ENCODE measurements around the gene ZNF8.
"Not testable (repeated sequence)": the region's sequence is repeated elsewhere in the genome, so short reads cannot be mapped to it uniquely, and the experiment has no call there.

ZNF8 gene

GRCh38 chr19:58300620-58301019, 21.9 kb downstream of the ZNF8 start:
- DNase-seq, result no peak

DNA sequence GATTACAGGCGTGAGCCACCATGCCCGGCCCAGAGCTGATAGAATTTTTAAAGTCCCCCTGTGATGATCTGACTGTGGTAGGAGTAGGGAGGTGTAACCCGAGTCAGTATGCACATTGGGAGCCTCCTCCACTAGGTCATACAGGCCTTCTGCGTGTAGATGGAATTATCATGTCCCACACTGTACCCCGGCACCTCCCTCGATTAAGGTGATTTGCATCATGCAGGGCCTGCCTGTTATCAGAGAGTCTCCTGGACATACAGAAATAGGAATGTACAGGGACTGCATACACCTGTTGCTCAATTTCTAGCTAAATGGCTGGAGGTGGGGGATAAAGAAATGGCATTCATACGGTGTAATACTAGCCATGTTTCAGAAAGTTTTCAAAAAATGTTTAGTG, 25.5 kb downstream of the ZNF8 start:
- no peak for DNase-seq

GRCh38 chr19:58304748-58305064, 26.0 kb downstream of the ZNF8 start:
- no peak for DNase-seq

- peak; percentile 91 for DNase-seq
These were observed 26.5 kb downstream of the ZNF8 start, which contains the start of gene ERVK3-1 for GRCh38 chr19:58305065-58305931. Gene ERVK3-1 (plus strand): TSS chr19:58305377. CDS start chr19:58312169, 6,792 bp downstream.

DNA sequence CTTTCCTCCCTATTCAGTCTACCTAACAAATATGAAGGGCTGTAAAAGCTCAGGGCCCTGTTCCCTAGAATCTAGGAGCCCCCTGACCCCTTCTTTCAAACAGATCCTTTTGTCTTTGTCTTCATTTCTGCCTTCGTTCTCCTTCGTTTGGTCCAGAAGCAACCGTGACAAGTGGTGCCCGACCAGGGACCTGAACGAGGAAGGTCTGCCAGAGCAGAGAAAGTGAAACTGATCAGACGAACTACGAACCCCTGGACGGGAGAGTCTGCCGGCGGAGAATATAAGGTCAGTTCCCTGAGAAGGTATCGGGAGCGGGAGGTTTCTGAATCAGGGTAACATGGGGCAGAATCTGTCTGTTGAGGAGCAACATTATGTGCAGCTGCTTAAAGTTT, 27.2 kb downstream of the ZNF8 start:
- no peak for DNase-seq

DNA sequence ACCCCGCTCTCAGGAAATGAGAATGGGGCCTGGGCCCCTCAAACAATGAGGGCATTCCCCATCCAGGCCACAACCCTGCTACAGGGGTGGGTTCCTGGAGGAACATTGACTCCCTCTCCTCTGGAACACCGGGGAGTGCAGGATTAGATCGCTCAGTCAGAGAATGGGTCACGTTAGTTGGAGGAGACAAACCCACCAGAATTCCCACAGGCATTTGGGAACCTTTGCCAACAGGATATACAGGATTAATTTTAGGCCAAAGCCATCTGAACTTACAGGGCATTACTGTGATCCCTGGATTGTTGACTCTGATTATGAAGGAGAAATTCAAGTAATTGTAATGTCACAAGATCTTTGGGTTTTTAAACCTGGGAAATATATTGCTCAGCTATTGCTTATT, 29.0 kb downstream of the ZNF8 start:
- DNase-seq, result no peak

GRCh38 chr19:58310685-58311084, 31.9 kb downstream of the ZNF8 start:
- not testable (repeated sequence) for DNase-seq

DNA sequence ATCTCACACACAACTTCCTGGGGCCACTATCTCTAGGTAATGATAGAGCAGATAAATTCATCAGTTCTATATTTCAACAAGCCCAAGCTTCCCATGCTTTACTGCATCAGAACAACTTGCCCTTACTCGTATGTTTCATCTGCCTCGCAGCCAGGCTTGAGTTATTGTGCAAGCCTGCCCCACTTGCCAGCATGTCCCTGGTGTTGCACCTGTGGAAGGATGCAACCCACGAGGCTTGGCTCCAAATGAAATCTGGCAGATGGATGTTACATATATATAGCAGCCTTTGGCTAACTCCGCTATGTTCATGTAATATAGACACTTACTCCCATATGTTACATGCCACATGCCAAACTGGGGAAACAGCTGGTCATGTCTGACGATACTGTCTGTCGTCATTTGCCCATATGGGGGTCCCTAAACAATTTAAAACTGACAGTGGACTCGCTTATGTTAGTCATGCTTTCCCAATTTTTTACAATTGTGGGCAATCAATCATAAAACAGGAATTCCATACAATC, 32.6 kb downstream of the ZNF8 start:
- no peak for DNase-seq

DNA sequence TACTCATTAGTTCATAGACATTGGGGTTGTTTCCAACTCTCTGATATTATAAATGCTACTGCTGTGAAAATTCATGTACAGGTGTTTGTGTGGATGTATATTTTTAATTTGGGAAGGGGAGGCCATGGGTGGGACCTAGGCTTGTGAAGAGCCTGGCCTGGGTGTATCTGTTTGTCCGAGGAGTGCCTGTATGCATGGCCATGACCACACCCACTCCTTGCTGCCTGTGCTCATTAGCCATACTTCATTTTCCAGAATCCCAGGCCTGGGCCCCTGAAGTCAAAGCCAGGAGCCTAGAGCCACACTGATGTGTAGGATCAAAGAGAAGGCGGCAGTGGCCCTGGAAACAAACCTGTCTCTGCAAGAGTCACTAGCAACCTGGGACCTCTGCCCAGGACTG, 36.8 kb downstream of the ZNF8 start:
- DNase-seq, result no peak

DNA sequence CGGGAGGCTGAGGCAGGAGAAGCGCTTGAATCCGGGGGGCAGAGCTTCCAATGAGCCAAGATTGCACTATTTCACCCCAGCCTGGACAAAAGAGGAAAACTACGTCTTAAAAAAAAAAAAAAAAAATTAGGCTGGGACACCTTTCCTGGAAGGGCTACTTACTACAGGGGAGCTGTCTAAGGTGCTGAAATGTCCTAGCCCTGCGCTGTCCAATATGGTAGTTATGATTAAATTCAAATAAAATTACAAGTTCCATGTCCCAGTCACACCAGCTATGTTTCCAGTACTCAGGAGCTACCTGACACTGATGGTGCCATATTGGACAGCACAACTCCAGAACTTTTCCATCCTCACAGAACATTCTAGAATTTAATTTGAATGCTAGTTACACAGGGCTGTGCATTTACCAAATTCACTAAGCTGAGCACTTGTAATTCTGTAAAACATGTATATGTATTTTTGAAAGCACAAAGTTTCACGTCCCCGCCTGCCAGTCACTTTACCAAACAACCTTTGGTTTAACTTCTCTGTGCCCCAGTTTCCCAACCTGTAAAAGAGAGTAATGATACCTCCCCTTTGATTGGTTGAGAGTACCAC, 38.8 kb downstream of the ZNF8 start:
- DNase-seq, result no peak

GRCh38 chr19:58318297-58318696, 39.5 kb downstream of the ZNF8 start:
- DNase-seq, result no peak

DNA sequence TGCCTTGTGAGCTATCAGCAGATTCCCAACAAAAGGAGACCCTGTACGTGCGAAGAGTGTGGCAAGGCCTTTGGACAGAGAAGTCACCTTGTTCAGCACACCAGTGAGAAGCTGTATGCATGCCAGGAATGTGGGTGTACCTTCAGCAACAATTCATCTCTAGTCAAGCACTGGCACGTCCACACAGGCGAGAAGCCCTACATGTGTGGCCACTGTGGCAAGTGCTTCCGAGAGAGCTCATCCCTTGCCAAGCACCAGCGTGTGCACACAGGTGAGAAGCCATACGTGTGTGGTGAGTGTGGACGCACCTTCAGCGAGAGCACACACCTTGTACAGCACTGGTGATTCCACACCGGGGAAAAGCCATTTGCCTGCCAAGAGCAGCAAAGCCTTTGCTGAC, 40.5 kb downstream of the ZNF8 start:
- no peak for DNase-seq

DNA sequence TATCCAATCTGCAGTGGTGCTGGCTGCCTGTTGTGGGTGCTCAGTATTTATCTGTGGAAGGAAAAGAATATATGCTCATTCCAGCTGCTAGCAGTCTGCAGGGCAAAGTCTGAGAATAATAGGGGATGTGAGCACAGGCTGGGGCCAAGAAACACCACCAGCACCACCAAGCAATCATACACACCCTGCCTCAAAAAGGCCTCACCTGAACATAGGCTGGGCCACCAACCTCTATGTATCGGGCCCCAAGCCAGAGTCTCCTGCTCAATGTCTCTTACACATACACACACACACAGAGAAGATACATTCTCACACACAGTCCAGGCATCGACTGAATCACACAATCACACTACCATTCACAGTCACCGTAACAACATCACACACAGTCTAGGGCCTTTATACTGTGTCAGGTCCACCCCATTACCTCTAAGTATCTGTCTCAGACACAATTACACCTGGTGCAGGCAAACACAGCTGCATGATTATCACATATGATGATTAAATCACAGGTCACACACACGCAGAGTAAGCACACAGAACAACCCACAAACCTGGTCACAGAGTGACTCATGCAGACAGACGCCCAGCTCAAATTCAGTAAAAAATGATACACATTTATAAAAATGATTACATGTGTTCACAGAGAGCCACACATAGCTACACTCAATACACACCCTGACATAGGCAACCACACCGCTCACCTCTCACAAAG, 46.7 kb downstream of the ZNF8 start:
- no peak for DNase-seq

GRCh38 chr19:58326501-58326913, 47.8 kb downstream of the ZNF8 start:
- DNase-seq, result no peak

DNA sequence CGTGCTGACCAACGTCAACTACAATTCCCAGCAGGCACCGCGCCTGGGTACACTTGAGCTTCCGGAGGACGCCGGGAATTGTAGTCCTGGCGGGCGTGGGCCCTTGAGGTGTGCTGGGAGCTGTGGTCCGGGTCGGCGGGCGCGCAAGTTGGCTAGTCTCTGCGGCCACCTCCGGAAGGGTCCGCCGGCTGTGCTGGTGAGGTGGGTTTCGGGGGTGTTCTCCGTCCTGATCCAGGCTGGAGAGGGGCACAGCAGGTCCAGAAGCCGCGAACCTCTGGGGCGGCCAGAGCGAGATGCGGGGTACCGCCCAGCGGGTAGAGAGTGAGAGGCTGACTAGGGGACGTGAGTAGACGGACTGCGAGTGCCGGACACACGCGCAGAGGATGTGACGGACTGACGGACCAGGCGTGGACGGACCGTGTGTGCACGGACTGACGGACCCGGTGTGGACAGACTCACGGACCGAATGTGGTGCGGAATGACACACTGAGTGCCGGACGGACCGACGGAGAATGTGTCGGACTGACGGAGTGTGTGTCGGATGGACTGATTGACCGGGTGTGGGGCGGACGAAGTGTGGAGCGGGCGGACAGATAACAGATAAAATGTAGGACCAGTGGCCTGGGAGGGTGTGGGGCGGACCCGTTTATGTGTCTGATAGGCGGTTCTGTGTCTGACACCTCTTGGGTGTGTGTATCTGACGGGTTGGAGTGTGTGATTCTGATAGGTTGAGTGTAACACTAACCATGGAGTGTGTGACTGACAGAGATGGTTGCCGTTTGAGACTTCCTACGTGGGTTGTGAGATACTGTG, 48.4 kb downstream of the ZNF8 start, which contains the start of gene ZSCAN22:
Gene ZSCAN22 (plus strand): TSS at position 81 of the 813 bp plus-strand sequence. CDS start 7,809 bp downstream, outside the sequence.
- peak; percentile 90 for DNase-seq

DNA sequence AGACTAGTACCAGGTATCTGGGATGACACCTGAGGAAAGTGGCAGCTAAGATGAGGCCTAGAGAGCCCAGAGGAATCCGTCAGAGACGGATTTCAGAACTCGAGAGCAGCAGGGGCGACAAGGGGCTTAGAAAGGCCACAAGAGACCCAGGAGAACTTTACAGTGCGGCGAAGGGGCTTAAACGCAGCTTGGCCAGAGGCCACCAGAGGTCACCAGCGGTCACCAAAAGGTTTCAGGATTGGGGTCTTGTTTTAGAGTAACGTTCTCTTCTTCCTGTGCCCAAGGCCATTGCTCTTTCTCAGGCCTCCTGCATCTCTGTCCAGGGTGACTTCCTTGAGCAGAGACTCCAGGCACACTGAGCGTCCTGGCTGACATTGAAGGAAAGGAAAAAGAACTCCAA, 50.2 kb downstream of the ZNF8 start:
- DNase-seq, result no peak

DNA sequence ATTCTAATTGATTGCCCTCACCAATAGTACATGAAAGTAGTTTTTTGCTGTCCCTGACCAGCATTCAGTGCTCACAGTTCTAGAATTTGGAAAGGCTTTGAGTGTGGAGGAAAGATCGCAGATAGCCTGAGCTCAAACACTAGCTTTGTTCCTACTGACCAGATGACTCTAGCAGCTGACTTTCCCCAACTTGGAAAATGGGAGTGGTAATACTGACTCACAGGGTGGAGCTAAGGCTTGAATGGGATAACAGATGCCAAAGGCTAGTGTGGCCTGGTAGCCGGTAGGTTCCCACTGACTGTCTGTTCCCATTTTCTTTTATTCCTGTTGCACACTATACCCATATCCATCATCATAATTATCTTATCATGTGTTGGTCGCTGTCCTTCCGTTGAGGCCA, 51.7 kb downstream of the ZNF8 start:
- no peak for DNase-seq

DNA sequence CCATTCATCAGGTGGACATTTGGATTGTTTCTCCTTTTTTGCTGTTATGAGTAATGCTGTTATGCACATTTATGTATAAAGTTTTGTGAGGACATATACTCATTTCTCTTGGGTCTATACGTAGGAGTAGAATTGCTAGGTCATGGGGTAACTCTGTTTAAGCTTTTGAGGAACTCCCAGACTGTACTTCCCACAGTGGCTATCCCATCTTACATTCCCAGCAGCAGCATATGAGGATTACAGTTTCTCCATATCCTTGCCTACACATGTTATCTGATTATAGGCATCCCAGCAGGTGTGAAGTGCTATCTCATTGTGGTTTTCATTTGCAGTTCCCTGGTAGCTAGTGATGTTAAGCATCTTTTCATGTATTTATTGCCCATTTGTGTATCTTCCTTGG, 53.9 kb downstream of the ZNF8 start:
- no peak for DNase-seq

- DNase-seq, result no peak
These were observed 56.0 kb downstream of the ZNF8 start for GRCh38 chr19:58334691-58335249.

DNA sequence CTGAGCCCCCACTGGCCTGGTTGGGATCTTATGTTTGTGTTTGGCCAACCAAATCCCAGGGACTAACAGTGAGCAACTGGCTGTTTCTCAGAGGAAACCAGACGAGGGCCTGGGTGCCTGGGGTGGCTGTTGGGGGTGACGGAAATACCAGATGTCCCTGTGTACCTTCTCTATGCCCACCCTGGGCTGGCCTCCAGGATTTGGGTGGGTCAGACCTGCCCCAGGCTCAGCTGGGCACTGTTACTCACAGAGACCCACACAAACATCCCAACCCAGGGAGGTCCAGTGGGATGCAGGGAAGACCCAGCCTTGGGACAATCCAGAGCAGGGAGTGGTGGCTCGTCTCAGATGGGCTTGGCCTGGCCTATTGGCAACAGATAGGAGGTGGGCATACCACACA, 56.9 kb downstream of the ZNF8 start:
- no peak for DNase-seq

DNA sequence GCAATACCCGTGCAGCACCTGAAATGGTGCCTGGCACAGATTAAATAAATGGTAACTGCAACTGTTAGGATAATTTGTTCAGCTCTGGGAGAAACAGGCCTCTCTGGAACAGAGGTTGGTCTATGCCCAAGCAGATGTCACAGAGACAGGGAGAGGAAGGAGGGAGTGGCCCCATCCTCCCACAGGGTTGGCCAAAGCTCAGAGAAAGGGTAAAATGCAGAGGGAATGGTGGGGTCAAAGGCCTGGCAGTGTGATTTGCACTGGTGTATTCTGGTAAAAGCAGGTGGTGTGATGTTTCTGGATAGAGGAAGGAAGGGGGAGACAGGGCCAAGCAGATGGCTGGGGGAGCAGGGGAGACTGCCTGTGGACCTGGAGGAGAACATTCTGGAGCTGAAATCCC, 57.5 kb downstream of the ZNF8 start:
- no peak for DNase-seq

DNA sequence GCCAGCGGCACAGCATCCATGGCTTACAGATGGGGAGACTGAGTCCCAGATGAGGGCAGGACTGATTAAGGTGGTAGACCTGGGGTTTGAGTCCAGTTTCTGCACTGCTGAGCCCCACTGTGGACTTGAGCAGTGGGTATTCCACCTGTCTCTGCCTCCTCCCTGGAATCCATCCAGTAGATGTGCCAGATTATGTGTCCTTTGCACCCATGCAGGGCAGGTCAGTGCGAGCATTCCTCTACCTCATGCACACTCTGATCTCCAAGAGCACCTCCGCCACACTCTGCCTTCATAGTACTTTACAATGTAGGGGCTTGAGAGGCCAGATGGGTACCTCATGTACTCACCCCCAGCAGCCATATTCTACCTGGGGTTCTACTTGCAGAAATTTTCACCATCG, 58.1 kb downstream of the ZNF8 start:
- DNase-seq, result no peak
